WTC11 (cell line): ENCODE measurements around the gene PXN. TPM values are rescaled to one million over a fixed set of nuclear protein-coding genes. Genes with fewer than 3 reads are reported as not detected.
A peak's percentile ranks its signal among the peaks of the same experiment; 100 is the strongest.

Experiments
- ATAC-seq: fragments of 200-7000 bp; cut with Tn5 transposase; 2 replicates; pipeline ENCODE4 v1.10.0; 2021; ENCODE audit warnings: mild to moderate bottlenecking, moderate library complexity
- CTCF ChIA-PET: fragments of 300-600 bp; sonication (Branson Sonifier 250); formaldehyde crosslinking; loops from one replicate; lab custom pipeline; 2021; ENCODE audit warnings: antibody characterized with exemption; lab: Charles Lee
- POLR2A ChIA-PET: fragments of 350-600 bp; sonication (Branson Sonifier 250); formaldehyde crosslinking; loops from one replicate; lab custom pipeline; 2021; ENCODE audit warnings: antibody characterized with exemption; lab: Charles Lee
- DNase-seq: peaks from one replicate; pipeline ENCODE4 v3.0.0; 2021; ENCODE audit warnings: low spot score
- H3K27ac Mint-ChIP-seq: 2 replicates; pipeline ENCODE4 v1.8.0; 2021; ENCODE audit warnings: mixed read lengths
- H3K27me3 Mint-ChIP-seq: 2 replicates; pipeline ENCODE4 v1.8.0; 2021; ENCODE audit warnings: low read depth, mild to moderate bottlenecking, moderate library complexity, mixed read lengths
- H3K36me3 Mint-ChIP-seq: 2 replicates; pipeline ENCODE4 v1.8.0; 2021; ENCODE audit warnings: mixed read lengths
- H3K4me1 Mint-ChIP-seq: 2 replicates; pipeline ENCODE4 v1.8.0; 2022; ENCODE audit warnings: mixed read lengths
- H3K4me3 Mint-ChIP-seq: 2 replicates; pipeline ENCODE4 v1.8.0; 2021; ENCODE audit warnings: mild to moderate bottlenecking, moderate library complexity, mixed read lengths
- H3K9me3 Mint-ChIP-seq: 2 replicates; pipeline ENCODE4 v1.8.0; 2021; ENCODE audit warnings: mixed read lengths
- ATF1 ChIP-seq: sonication (generic); formaldehyde crosslinking; IDR thresholded peaks from 2 replicates; pipeline ENCODE4 v1.8.1; 2023; ENCODE audit warnings: mild to moderate bottlenecking, moderate library complexity, missing genetic modification reagents
- CBFB ChIP-seq: sonication (generic); formaldehyde crosslinking; IDR thresholded peaks from 2 replicates; pipeline ENCODE4 v1.8.1; 2022; ENCODE audit warnings: mild to moderate bottlenecking, low read depth, missing genetic modification reagents
- GABPB1 ChIP-seq: sonication (generic); formaldehyde crosslinking; IDR thresholded peaks from 2 replicates; pipeline ENCODE4 v1.8.1; 2023; ENCODE audit warnings: mild to moderate bottlenecking, missing genetic modification reagents
- GTF2I ChIP-seq: fragments of 250-450 bp; sonication (Bioruptor Pico); conservative IDR thresholded peaks from 2 replicates; pipeline ENCODE4 v1.4.0; 2021; ENCODE audit warnings: mild to moderate bottlenecking
- JUN ChIP-seq: sonication (generic); formaldehyde crosslinking; IDR thresholded peaks from 2 replicates; pipeline ENCODE4 v1.8.0; 2023; ENCODE audit warnings: mild to moderate bottlenecking, missing genetic modification reagents
- MYBL2 ChIP-seq: sonication (generic); formaldehyde crosslinking; IDR thresholded peaks from 2 replicates; pipeline ENCODE4 v1.8.1; 2023; ENCODE audit warnings: mild to moderate bottlenecking, moderate library complexity, missing genetic modification reagents
- NFATC4 ChIP-seq: fragments of 250-450 bp; sonication (Bioruptor Pico); IDR thresholded peaks from 2 replicates; pipeline ENCODE4 v1.9.0; 2021; ENCODE audit warnings: mild to moderate bottlenecking
- NR1H2 ChIP-seq: sonication (generic); formaldehyde crosslinking; IDR thresholded peaks from 2 replicates; pipeline ENCODE4 v1.9.0; 2021; ENCODE audit warnings: mild to moderate bottlenecking, moderate library complexity, missing genetic modification reagents
- OVOL2 ChIP-seq: fragments of 250-450 bp; sonication (Bioruptor Pico); IDR thresholded peaks from 2 replicates; pipeline ENCODE4 v1.9.0; 2021; ENCODE audit warnings: mild to moderate bottlenecking, borderline replicate concordance
- RELA ChIP-seq: sonication (generic); formaldehyde crosslinking; IDR thresholded peaks from 2 replicates; pipeline ENCODE4 v1.8.1; 2022; ENCODE audit warnings: missing genetic modification reagents, mild to moderate bottlenecking, borderline replicate concordance
- TEAD1 ChIP-seq: sonication (generic); formaldehyde crosslinking; IDR thresholded peaks from 2 replicates; pipeline ENCODE4 v1.8.0; 2022; ENCODE audit warnings: mild to moderate bottlenecking, missing genetic modification reagents
- TEAD4 ChIP-seq: sonication (generic); formaldehyde crosslinking; IDR thresholded peaks from 2 replicates; pipeline ENCODE4 v1.8.0; 2022; ENCODE audit warnings: mild to moderate bottlenecking, missing genetic modification reagents
- ZNF138 ChIP-seq: sonication (generic); formaldehyde crosslinking; conservative IDR thresholded peaks from 2 replicates; pipeline ENCODE4 v1.8.1; 2022; ENCODE audit warnings: mild to moderate bottlenecking, moderate library complexity, missing genetic modification reagents
- ZNF232 ChIP-seq: sonication (generic); formaldehyde crosslinking; IDR thresholded peaks from 2 replicates; pipeline ENCODE4 v1.8.0; 2022; ENCODE audit warnings: mild to moderate bottlenecking, missing genetic modification reagents
- ZNF671 ChIP-seq: fragments of 250-450 bp; sonication (Bioruptor Pico); IDR thresholded peaks from 2 replicates; pipeline ENCODE4 v1.8.0; 2021; ENCODE audit warnings: mild to moderate bottlenecking
- total RNA-seq: library from RNA; stranded (reverse); gene quantifications from 3 replicates; pipeline ENCODE4 v1.2.3, GENCODE V29; 2021
- TF ChIP-seq, protein P1 (sequence below): fragments of 250-450 bp; sonication (Bioruptor Pico); IDR thresholded peaks from 2 replicates; pipeline ENCODE4 v1.9.0; 2021; ENCODE audit warnings: moderate library complexity, mild to moderate bottlenecking, inconsistent platforms, borderline replicate concordance
- TF ChIP-seq, protein P2 (sequence below): sonication (generic); formaldehyde crosslinking; IDR thresholded peaks from 2 replicates; pipeline ENCODE4 v1.8.1; 2022; ENCODE audit warnings: mild to moderate bottlenecking, moderate library complexity, missing genetic modification reagents
- TF ChIP-seq, protein P3 (sequence below): sonication (generic); formaldehyde crosslinking; conservative IDR thresholded peaks from 2 replicates; pipeline ENCODE4 v1.8.1; 2022; ENCODE audit warnings: mild to moderate bottlenecking, missing genetic modification reagents
- TF ChIP-seq, protein P4 (sequence below): sonication (generic); formaldehyde crosslinking; IDR thresholded peaks from 2 replicates; pipeline ENCODE4 v1.8.1; 2022; ENCODE audit warnings: mild to moderate bottlenecking, missing genetic modification reagents, moderate library complexity, borderline replicate concordance
- TF ChIP-seq, protein P5 (sequence below): fragments of 250-450 bp; sonication (Bioruptor Pico); IDR thresholded peaks from 2 replicates; pipeline ENCODE4 v2.1.2; 2022; ENCODE audit warnings: mild to moderate bottlenecking, moderate library complexity

PXN gene
- total RNA-seq, 1 experiment from 2014 or later = 132 TPM

DNA sequence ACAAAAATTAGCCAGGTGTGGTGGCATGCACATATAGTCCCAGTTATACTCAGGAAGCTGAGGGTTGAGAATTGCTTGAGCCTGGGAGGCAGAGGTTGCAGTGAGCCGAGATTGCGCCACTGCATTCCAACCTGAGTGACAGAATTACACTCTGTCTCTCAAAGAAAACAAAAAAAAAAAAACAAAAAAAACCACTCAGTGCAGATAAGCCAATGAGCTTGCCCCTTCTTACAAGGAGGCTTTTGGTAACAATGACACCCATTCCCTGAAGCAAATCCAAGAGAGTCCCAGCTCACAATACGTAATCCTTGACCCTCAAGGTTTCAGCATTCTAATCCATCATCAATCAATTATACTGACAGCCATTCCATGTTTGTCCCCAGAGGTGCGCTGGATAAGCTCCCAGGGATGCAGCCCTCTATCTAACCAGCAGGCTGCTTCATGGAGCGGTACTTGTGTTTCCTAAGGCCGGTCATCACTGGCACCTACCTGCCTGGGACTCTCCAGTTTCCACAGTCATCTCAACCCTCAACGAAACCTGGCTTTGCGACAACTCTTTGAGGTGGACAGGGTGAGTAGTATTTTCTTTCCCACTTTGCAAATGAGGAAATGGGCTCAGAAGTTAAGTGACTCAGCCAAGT, 83.4 kb downstream of the PXN start:
- H3K36me3 Mint-ChIP-seq = peaks cover 69% of the 10 kb centered on the region
- CTCF ChIA-PET = interaction anchor here (0.5 kb wide), 1 partner anchor 250 kb away, joined by 5 read pairs; no protein-coding TSS in a partner anchor
- H3K27ac Mint-ChIP-seq = peak overlapping the region; percentile 15; the same call in 1 of the 2 replicates
- no peaks in the 10 kb centered on the region for H3K4me1 Mint-ChIP-seq
- H3K4me3 Mint-ChIP-seq = no peak overlapping the region
- DNase-seq (no peak), ATAC-seq (peak; percentile 67; the same call in 1 of the 2 replicates)
- no peaks in the 10 kb centered on the region; the same call in 1 of the 2 replicates for H3K27me3 Mint-ChIP-seq
- POLR2A ChIA-PET = interaction anchor here (1.0 kb wide), 1 partner anchor 19 kb away, joined by 8 read pairs; the partner anchor contains the start of gene RPLP0
- no peaks in the 10 kb centered on the region for H3K9me3 Mint-ChIP-seq
- TF ChIP-seq, protein P1, sequence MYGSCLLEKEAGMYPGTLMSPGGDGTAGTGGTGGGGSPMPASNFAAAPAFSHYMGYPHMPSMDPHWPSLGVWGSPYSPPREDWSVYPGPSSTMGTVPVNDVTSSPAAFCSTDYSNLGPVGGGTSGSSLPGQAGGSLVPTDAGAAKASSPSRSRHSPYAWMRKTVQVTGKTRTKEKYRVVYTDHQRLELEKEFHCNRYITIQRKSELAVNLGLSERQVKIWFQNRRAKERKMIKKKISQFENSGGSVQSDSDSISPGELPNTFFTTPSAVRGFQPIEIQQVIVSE = no peak

DNA sequence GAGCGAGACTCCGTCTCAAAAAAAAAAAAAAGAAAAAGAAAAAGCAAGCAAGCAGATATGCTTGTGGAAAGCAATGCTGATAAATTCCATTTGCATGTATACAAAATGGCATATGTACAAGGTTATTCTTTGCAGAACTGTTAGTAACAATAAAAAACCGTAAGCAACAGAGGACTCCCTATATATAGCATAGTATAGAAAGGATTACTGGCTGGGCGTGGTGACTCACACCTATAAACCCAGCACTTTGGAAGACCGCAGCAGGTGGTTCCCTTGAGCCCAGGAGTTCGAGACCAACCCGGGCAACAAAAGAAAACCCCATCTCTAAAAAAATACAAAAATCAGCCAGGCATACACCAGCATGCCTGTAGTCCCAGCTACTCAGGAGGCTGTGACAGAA, 84.6 kb downstream of the PXN start:
- H3K36me3 Mint-ChIP-seq = peaks cover 70% of the 10 kb centered on the region

DNA sequence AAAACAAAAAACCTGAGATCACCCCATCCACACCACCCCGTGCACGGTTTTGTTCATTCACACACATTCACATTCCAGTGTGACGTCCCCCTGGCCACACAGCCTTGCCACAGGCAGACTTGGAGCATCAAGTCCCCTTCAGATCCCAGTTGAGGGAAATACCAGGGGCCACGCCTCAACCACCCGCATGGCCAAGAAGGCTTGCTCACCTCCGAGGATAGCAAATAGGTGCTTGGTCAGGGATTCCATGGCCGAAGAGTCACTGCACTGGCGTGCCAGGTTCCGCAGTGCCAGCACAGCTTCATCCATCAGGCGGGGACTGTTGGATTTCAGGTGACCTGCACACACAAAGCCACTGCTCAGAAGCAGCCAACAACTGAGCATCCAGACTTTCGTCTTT, 90.0 kb downstream of the PXN start:
- no peak overlapping the region for H3K4me3 Mint-ChIP-seq
- H3K36me3 Mint-ChIP-seq = peaks cover 79% of the 10 kb centered on the region
- DNase-seq (no peak), ATAC-seq (no peak)
- TF ChIP-seq, protein P2, sequence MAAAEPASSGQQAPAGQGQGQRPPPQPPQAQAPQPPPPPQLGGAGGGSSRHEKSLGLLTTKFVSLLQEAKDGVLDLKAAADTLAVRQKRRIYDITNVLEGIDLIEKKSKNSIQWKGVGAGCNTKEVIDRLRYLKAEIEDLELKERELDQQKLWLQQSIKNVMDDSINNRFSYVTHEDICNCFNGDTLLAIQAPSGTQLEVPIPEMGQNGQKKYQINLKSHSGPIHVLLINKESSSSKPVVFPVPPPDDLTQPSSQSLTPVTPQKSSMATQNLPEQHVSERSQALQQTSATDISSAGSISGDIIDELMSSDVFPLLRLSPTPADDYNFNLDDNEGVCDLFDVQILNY (CRISPR knock-in tag) = no peak
- TF ChIP-seq, protein P3, sequence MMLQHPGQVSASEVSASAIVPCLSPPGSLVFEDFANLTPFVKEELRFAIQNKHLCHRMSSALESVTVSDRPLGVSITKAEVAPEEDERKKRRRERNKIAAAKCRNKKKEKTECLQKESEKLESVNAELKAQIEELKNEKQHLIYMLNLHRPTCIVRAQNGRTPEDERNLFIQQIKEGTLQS (CRISPR knock-in tag) = no peak
- TF ChIP-seq MYBL2 (no peak), ZNF232 (no peak), RELA (no peak), GTF2I (CRISPR knock-in tag) (no peak), CBFB (no peak)
- H3K9me3 Mint-ChIP-seq = no peaks in the 10 kb centered on the region
- H3K4me1 Mint-ChIP-seq = no peaks in the 10 kb centered on the region
- ChIA-PET POLR2A (interaction anchor here (0.6 kb wide), 1 partner anchor 59 kb away, joined by 3 read pairs; no protein-coding TSS in a partner anchor), CTCF (no interaction called here)
- no peak overlapping the region; the same call in 1 of the 2 replicates for H3K27ac Mint-ChIP-seq
- H3K27me3 Mint-ChIP-seq = no peaks in the 10 kb centered on the region

More for the DNA sequence above, 84.6 kb downstream of the PXN start:
- H3K9me3 Mint-ChIP-seq = no peaks in the 10 kb centered on the region
- no peak for ATAC-seq
- TF ChIP-seq TEAD1 = no peak
- TF ChIP-seq JUN = no peak
- TF ChIP-seq, protein P4, sequence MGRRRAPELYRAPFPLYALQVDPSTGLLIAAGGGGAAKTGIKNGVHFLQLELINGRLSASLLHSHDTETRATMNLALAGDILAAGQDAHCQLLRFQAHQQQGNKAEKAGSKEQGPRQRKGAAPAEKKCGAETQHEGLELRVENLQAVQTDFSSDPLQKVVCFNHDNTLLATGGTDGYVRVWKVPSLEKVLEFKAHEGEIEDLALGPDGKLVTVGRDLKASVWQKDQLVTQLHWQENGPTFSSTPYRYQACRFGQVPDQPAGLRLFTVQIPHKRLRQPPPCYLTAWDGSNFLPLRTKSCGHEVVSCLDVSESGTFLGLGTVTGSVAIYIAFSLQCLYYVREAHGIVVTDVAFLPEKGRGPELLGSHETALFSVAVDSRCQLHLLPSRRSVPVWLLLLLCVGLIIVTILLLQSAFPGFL (CRISPR knock-in tag) = no peak
- TF ChIP-seq TEAD4 (CRISPR knock-in tag) = no peak
- TF ChIP-seq NFATC4 (CRISPR knock-in tag) = no peak
- TF ChIP-seq, protein P5, sequence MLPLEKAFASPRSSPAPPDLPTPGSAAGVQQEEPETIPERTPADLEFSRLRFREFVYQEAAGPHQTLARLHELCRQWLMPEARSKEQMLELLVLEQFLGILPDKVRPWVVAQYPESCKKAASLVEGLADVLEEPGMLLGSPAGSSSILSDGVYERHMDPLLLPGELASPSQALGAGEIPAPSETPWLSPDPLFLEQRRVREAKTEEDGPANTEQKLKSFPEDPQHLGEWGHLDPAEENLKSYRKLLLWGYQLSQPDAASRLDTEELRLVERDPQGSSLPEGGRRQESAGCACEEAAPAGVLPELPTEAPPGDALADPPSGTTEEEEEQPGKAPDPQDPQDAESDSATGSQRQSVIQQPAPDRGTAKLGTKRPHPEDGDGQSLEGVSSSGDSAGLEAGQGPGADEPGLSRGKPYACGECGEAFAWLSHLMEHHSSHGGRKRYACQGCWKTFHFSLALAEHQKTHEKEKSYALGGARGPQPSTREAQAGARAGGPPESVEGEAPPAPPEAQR (CRISPR knock-in tag) = no peak
- TF ChIP-seq ATF1 = no peak
- no peak for TF ChIP-seq OVOL2 (CRISPR knock-in tag)
- TF ChIP-seq GABPB1 (CRISPR knock-in tag) = no peak
- TF ChIP-seq NR1H2 (CRISPR knock-in tag) = no peak
- TF ChIP-seq ZNF671 = no peak
- no peak for TF ChIP-seq ZNF138 (CRISPR knock-in tag)
- no peak for TF ChIP-seq MYBL2
- TF ChIP-seq ZNF232 = no peak
- TF ChIP-seq, all 79 proteins: peak for 0
- POLR2A ChIA-PET = no interaction called here
- DNase-seq = no peak
- Mint-ChIP-seq H3K4me1 (no peaks in the 10 kb centered on the region), H3K4me3 (no peak overlapping the region), H3K27me3 (no peaks in the 10 kb centered on the region; the same call in 1 of the 2 replicates), H3K27ac (no peak overlapping the region)
- CTCF ChIA-PET = interaction anchor here (0.7 kb wide), 1 partner anchor 15 kb away, joined by 3 read pairs; no protein-coding TSS in a partner anchor
